Astrocyte (in vitro differentiated cells and primary cell): ENCODE results near the gene NDUFV1.

Source experiments
- CTCF ChIP-seq: IDR thresholded peaks from 2 replicates; pipeline ENCODE4 v1.5.1; 2011; ENCODE audit warnings: low read depth, mild to moderate bottlenecking, inconsistent platforms, low read length, moderate library complexity; ENCODE audit not compliant: insufficient read depth
- EZH2 ChIP-seq: IDR thresholded peaks from 2 replicates; pipeline ENCODE4 v1.6.1; 2012; ENCODE audit warnings: mild to moderate bottlenecking, low read length, inconsistent platforms; ENCODE audit not compliant: insufficient read depth

- TF ChIP-seq CTCF (peak; percentile 58), EZH2 (no peak)
Observed at GRCh38 chr11:67572747-67573419, 33.9 kb upstream of the NDUFV1 start.
